SK-N-SH treated with all-trans-retinoic acid at 6 μM for 48 hours (cell line): ENCODE results near the gene CERS4.

Experiments used
- ATAC-seq: fragments of 200-7000 bp; cut with Tn5 transposase; 3 replicates; pipeline ENCODE4 v1.9.1; 2020; ENCODE audit warnings: mild to moderate bottlenecking, moderate library complexity
- ARNTL ChIP-seq: fragments of 450-650 bp; formaldehyde crosslinking; IDR thresholded peaks from 2 replicates; pipeline ENCODE4 v1.5.0; 2020; ENCODE audit warnings: low read depth, mild to moderate bottlenecking, moderate library complexity, borderline replicate concordance
- CREB5 ChIP-seq: fragments of 250-450 bp; sonication (Bioruptor Pico); IDR thresholded peaks from 2 replicates; pipeline ENCODE4 v1.5.1; 2020; ENCODE audit warnings: low read depth, mild to moderate bottlenecking, moderate library complexity
- ESRRG ChIP-seq: fragments of 250-450 bp; sonication (Bioruptor Pico); IDR thresholded peaks from 2 replicates; pipeline ENCODE4 v1.6.1; 2021; ENCODE audit warnings: mild to moderate bottlenecking
- GLIS3 ChIP-seq: fragments of 250-450 bp; sonication (Bioruptor Pico); IDR thresholded peaks from 2 replicates; pipeline ENCODE4 v1.5.0; 2020; ENCODE audit warnings: mild to moderate bottlenecking, moderate library complexity
- ISL1 ChIP-seq: fragments of 250-450 bp; sonication (Bioruptor Pico); IDR thresholded peaks from 2 replicates; pipeline ENCODE4 v2.1.2; 2022; ENCODE audit warnings: mild to moderate bottlenecking, moderate library complexity
- OSR1 ChIP-seq: fragments of 250-450 bp; sonication (Bioruptor Pico); IDR thresholded peaks from 2 replicates; pipeline ENCODE4 v1.8.0; 2022; ENCODE audit warnings: moderate library complexity, mild to moderate bottlenecking, inconsistent platforms
- PATZ1 ChIP-seq: fragments of 250-450 bp; sonication (Bioruptor Pico); IDR thresholded peaks from 2 replicates; pipeline ENCODE4 v1.8.0; 2020; ENCODE audit warnings: mild to moderate bottlenecking, moderate library complexity, borderline replicate concordance
- POU6F1 ChIP-seq: fragments of 250-450 bp; sonication (Bioruptor Pico); IDR thresholded peaks from 2 replicates; pipeline ENCODE4 v1.8.0; 2021; ENCODE audit warnings: low read depth, mild to moderate bottlenecking, moderate library complexity, borderline replicate concordance
- PPARA ChIP-seq: fragments of 250-450 bp; sonication (Bioruptor Pico); IDR thresholded peaks from 2 replicates; pipeline ENCODE4 v1.5.0; 2020; ENCODE audit warnings: mild to moderate bottlenecking, borderline replicate concordance
- RARB ChIP-seq: fragments of 250-450 bp; sonication (Bioruptor Pico); IDR thresholded peaks from 2 replicates; pipeline ENCODE4 v1.8.0; 2021; ENCODE audit warnings: mild to moderate bottlenecking, moderate library complexity
- SNAI2 ChIP-seq: fragments of 250-450 bp; sonication (Bioruptor Pico); IDR thresholded peaks from 2 replicates; pipeline ENCODE4 v1.5.0; 2020; ENCODE audit warnings: mild to moderate bottlenecking, moderate library complexity
- TCF4 ChIP-seq: fragments of 250-450 bp; sonication (Bioruptor Pico); IDR thresholded peaks from 2 replicates; pipeline ENCODE4 v1.8.0; 2021; ENCODE audit warnings: mild to moderate bottlenecking, moderate library complexity, borderline replicate concordance
- TOX ChIP-seq: fragments of 250-450 bp; sonication (Bioruptor Pico); IDR thresholded peaks from 2 replicates; pipeline ENCODE4 v1.8.0; 2021; ENCODE audit warnings: mild to moderate bottlenecking, moderate library complexity, borderline replicate concordance
- TSHZ2 ChIP-seq: fragments of 250-450 bp; sonication (Bioruptor Pico); IDR thresholded peaks from 2 replicates; pipeline ENCODE4 v1.5.0; 2020; ENCODE audit warnings: mild to moderate bottlenecking, moderate library complexity
- ZC3H10 ChIP-seq: fragments of 250-450 bp; sonication (Bioruptor Pico); IDR thresholded peaks from 2 replicates; pipeline ENCODE4 v1.5.1; 2021; ENCODE audit warnings: mild to moderate bottlenecking, moderate library complexity
- ZFP3 ChIP-seq: fragments of 250-450 bp; sonication (Bioruptor Pico); IDR thresholded peaks from 2 replicates; pipeline ENCODE4 v1.5.0; 2020; ENCODE audit warnings: mild to moderate bottlenecking, moderate library complexity
- ZFP30 ChIP-seq: fragments of 450-650 bp; formaldehyde crosslinking; IDR thresholded peaks from 2 replicates; pipeline ENCODE4 v1.5.0; 2022; ENCODE audit warnings: mild to moderate bottlenecking, moderate library complexity
- ZNF565 ChIP-seq: fragments of 450-650 bp; formaldehyde crosslinking; conservative IDR thresholded peaks from 2 replicates; pipeline ENCODE4 v1.5.0; 2020; ENCODE audit warnings: low read depth, mild to moderate bottlenecking, moderate library complexity
- ZNF70 ChIP-seq: fragments of 450-650 bp; formaldehyde crosslinking; IDR thresholded peaks from 2 replicates; pipeline ENCODE4 v1.5.0; 2020; ENCODE audit warnings: mild to moderate bottlenecking, moderate library complexity
- ZNF8 ChIP-seq: fragments of 450-650 bp; formaldehyde crosslinking; IDR thresholded peaks from 2 replicates; pipeline ENCODE4 v1.5.0; 2020; ENCODE audit warnings: mild to moderate bottlenecking, moderate library complexity

Gene CERS4

GRCh38 chr19:8269724-8270123 is 60.6 kb downstream of the CERS4 start:
- no peak for ATAC-seq
- no peak for TF ChIP-seq ZNF70
- TF ChIP-seq TCF4 (CRISPR knock-in tag): no peak
- TF ChIP-seq ARNTL (CRISPR knock-in tag): no peak
- TF ChIP-seq OSR1 (CRISPR knock-in tag): no peak
- no peak for TF ChIP-seq CREB5 (CRISPR knock-in tag)
- no peak for TF ChIP-seq POU6F1 (CRISPR knock-in tag)
- TF ChIP-seq TSHZ2 (CRISPR knock-in tag): no peak

GRCh38 chr19:8276508-8276907 is 67.3 kb downstream of the CERS4 start:
- peak; percentile 81 for ATAC-seq

GRCh38 chr19:8291337-8291736 is 82.2 kb downstream of the CERS4 start:
- peak; percentile 82 for ATAC-seq

- no peak for TF ChIP-seq GLIS3
- no peak for TF ChIP-seq POU6F1 (CRISPR knock-in tag)
- no peak for TF ChIP-seq TOX (CRISPR knock-in tag)
- no peak for TF ChIP-seq ARNTL (CRISPR knock-in tag)
- no peak for TF ChIP-seq ZFP30 (CRISPR knock-in tag)
- no peak for TF ChIP-seq TCF4 (CRISPR knock-in tag)
- no peak for TF ChIP-seq PPARA (CRISPR knock-in tag)
- TF ChIP-seq, all 23 proteins: peak for 0
- ATAC-seq: no peak
Observed at GRCh38 chr19:8302357-8302691, 93.2 kb downstream of the CERS4 start.

- no peak for ATAC-seq
- TF ChIP-seq ZNF8 (CRISPR knock-in tag) (no peak), OSR1 (CRISPR knock-in tag) (no peak), ZNF70 (no peak), GLIS3 (no peak), TSHZ2 (CRISPR knock-in tag) (no peak), PPARA (CRISPR knock-in tag) (no peak), ZFP30 (CRISPR knock-in tag) (no peak), ZNF565 (CRISPR knock-in tag) (no peak), ARNTL (CRISPR knock-in tag) (no peak), CREB5 (CRISPR knock-in tag) (no peak), SNAI2 (no peak), ZC3H10 (no peak), ZFP3 (CRISPR knock-in tag) (no peak), RARB (CRISPR knock-in tag) (no peak), TCF4 (CRISPR knock-in tag) (no peak), TOX (CRISPR knock-in tag) (no peak), PATZ1 (CRISPR knock-in tag) (no peak), ESRRG (CRISPR knock-in tag) (no peak), ISL1 (CRISPR knock-in tag) (no peak)
- TF ChIP-seq, all 23 proteins: peak for 0
Observed at GRCh38 chr19:8302734-8303133, 93.6 kb downstream of the CERS4 start.
